GM21576 (cell line): ENCODE measurements around the gene NEBL.

Source experiments
- ATAC-seq: cut with Tn5 transposase; IDR thresholded peaks from one replicate; pipeline ENCODE4 v1.9.1; 2021; ENCODE audit warnings: mild to moderate bottlenecking, moderate library complexity; ENCODE audit not compliant: unreplicated experiment

The NEBL gene

DNA sequence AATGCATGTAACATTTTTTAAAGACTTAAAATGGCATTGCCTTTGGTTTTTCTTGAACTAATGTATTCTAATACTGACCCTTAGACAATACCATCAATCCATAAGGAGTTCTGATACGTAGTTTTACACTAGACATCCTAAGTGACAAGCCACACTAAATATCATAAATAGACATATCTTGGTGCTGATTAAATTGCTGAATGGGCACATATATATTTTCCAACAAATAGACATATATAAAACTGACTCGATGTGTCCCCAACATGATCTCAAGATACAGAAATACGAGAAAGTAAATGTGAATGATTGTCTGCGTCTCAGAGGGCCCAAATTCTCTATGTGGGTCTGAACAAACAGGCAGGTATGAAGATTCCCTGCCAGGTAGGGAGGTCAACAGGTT, 99.8 kb downstream of the NEBL start:
- ATAC-seq, result no peak

- ATAC-seq, result no peak
Measured at GRCh38 chr10:20795391-20795790, 101.7 kb downstream of the NEBL start.

DNA sequence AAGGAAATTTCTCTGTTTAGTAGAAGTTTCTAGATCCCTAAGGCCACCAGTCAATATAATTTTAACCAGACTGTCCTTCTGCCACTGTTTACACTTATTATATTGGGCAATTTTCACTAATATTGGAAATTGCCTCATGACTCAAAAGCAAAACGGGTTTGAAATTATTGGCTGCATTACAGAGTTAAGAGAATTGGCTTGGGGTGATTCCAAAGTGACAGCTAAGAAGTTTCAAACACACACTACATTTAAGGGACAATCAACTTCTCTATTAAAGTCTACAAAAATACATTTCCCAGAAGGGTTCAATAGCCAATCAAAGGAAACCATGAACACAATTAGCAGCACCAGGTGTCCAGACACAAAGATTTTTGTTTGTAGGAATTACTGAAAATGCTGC, 111.9 kb downstream of the NEBL start:
- no peak for ATAC-seq

DNA sequence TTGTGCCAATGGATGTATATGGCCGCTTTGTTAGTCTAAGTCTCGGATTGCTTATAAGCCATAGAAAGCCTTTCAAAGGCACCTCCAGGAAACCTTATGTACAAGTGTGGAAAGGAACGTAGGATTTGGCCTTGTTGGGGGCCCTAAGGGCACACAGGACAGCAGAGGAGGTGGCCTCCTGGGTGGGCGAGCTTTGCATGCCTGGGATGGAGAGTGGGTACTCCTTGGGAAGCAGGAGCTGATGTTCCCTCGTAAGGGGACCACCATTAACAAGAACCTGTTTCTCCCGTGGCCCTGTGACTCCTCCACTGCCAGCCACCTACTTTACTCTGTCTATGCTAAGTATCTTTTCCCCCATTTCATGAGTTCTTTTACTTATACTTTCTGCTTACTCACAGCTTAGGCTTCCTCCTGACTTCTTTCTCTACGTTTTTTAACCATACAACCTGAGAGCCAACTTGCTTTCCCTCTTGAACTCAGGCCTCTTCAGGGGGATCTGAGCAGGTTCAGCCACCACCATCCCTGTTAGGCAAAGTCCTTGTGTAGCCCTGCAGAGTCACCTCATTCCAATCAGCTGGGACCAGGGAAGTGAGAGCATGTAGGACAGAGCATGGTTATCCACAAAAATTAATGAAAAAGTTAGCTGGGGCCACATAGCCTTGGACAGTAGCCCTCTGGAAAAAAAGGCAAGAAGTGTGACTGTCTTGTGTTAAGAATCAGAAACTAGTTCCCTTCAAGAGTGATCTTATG, 118.9 kb downstream of the NEBL start:
- no peak for ATAC-seq

DNA sequence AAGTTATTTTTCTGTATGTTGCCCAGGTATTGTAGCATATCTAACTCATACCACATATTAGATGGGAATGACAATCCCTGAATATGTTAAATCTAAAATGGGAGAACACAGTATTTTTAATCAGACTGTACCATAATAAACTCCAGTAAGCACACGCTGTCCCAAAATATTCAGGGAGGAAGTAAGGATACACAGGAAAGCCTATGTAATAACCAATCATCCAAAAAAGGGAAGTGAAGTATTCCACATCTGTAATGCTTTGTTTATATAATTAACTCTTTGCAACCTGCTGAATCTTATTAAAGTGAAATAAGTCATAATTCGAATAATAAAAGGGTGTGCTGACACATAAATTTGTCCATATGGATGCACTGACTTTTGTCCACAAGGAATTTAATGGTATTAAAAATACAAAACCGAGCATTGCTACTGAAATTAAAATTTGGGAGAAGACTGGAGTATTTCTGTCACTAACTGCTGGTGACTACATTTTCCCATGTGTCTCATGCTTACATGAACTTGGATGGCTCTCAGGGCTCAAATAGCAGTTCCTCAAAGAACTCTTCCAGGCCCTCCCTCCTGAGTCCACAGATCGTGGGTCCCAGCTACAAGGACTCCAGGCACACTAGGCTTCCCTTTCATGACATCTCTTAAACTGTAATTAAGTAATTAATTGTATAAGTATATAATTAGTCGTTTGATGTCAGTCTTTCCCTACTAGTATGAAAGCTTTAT, 120.6 kb downstream of the NEBL start:
- ATAC-seq, result no peak

GRCh38 chr10:20771051-20771450, 126.1 kb downstream of the NEBL start:
- ATAC-seq, result no peak

- ATAC-seq, result no peak
Measured at GRCh38 chr10:20769481-20769880, 127.6 kb downstream of the NEBL start.

DNA sequence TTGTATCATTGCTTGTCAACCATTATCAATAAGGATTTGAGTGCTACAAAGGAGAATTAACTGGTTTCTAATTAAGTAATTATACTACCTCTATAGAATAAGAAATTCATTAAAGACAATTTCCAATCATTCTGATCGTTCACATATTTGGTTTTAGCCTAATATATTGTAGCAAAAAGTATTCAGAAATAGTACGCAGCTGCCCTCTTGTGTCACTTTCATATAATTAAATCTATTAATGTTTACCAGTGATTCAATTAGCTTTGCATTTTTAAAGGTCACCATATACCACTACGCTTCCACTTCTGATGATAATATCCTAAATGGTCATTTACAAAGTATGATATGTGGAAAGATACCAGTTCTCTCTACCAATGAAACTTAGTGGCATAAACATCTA, 128.3 kb downstream of the NEBL start:
- ATAC-seq, result no peak

DNA sequence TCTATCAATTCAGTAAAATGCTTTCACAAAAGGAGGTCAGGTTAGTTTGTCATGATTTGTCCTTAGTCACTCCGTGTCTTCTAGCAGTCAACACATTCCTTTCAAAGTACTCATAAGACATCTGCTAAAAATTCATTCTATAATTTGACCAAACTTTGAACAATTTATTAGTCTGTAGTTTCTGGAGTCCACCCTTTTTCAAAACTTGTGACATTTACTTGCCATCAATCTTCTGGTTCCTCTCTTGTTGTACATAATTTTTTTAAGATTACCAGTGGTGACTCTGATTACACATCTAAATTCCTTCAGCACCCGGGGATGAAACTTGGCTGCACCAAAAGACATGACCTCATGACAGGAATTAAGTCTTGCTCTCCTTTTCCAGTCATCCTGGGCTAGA, 130.1 kb downstream of the NEBL start:
- ATAC-seq, result no peak

- no peak for ATAC-seq
Measured at GRCh38 chr10:20765066-20765465, 132.0 kb downstream of the NEBL start.

DNA sequence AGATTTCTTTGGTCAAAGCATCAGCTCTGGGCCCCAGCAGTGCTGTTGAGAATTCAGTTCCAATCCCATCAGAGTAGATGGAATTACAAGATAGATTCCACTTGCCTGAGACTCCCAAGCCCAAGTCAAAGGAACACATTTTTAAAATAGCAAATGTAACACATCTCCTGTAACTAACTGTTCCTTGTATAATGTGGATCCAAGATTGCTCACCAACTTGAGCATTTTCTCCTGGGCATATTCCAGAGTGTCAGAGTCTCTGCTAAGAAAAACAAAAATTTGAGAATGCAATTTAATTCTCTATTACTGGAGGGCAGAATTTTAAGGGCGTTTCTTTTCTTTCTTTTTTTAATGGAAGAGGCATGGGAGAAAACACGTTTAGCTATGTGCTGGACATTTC, 136.7 kb downstream of the NEBL start:
- ATAC-seq, result no peak

GRCh38 chr10:20748551-20748950, 148.6 kb downstream of the NEBL start:
- no peak for ATAC-seq

- no peak for ATAC-seq
Measured at GRCh38 chr10:20747782-20748181, 149.3 kb downstream of the NEBL start.

- no peak for ATAC-seq
Measured at GRCh38 chr10:20746856-20747255, 150.3 kb downstream of the NEBL start.

DNA sequence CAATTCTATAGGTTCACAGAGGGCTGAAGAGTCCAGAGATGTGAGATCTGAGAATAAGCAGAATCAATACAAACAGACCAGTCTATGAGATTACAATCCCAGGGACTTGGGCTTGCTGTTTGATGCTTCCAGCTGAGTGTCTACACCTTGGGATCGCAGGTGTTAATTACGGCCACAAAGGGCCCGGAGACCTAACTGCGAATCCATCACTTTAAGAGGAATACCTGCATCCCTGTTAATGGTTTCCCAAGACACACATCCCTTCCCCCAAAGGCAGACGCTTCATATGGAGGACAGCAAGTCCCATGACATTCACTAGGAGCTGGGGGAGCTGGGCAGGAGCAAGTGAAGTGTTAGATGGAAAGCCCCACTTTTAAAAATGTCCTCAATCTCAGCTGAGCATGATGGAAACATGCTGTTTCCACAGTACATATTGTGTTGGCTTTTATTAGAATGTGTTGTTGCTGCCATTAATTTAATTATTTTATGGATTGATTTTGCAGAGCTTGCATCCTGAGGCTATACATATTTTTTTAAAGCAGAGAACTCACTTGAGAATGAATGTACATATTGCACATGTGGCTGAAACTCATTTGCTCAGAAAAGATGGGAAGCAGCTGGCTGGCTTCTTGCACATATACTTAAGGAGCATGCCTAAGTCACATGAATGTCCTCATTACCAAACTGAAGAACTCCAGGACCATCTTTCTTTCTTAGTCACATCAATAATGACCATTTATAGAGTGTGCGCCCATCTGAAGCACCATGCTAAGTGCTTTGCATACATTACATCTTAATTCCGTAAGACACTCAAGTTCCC, 151.3 kb downstream of the NEBL start:
- ATAC-seq, result no peak

DNA sequence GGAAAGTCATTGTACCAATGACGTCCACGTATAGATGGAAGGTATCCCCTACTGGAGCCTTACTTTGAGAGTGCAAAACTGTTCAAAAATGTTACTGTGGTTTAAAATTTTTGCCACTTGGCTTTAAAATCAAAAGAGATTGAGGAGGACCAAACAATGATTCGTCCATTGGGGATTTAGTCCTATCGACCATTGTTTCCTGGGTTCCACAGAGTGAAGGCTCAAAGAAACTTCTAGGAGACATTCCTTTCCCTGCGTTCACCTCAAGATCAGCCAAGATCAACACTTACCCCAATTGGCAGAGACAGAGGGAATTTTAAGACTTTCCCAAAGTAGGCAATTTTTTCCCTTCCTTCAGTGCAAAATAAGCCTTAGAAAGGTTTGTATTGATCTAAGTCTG, 152.3 kb downstream of the NEBL start:
- ATAC-seq, result no peak

DNA sequence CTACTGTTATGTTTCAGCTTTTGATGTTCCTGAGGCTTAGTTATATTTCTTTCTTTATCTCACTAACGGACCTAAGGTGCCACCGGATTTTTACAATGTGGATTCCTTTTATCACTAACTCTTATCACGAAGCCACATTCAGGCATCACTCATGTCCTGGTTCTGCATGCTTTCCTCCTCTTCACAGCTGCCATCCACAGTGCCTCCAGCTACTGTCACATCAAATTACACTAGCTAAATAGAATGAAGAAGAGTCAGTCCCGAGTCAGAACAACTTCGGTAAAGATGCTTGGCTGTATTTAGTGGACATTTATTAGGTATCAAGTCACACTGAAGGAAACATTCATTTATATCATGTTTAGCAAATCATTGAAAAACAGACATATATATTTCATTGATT, 153.2 kb downstream of the NEBL start:
- ATAC-seq, result no peak

GRCh38 chr10:20742737-20743541, 154.2 kb downstream of the NEBL start:
- no peak for ATAC-seq

GRCh38 chr10:20740120-20740519, 157.0 kb downstream of the NEBL start:
- no peak for ATAC-seq

- no peak for ATAC-seq
Measured at GRCh38 chr10:20737107-20737506, 160.0 kb downstream of the NEBL start.
